DOHH2 (cell line): Measurements from ENCODE around the gene TMPRSS9.

Source experiments
- H3F3A ChIP-seq: fragments of 200-600 bp; sonication (generic), shearing (Covaris generic); 2 replicates; pipeline ENCODE4 v1.6.0; 2016; ENCODE audit warnings: antibody characterized with exemption, mild to moderate bottlenecking; ENCODE audit not compliant: control insufficient read depth, insufficient read depth
- H3K27ac ChIP-seq: fragments of 200-600 bp; sonication (generic); 2 replicates; pipeline ENCODE4 v1.5.1; 2014; ENCODE audit warnings: low read depth, mild to moderate bottlenecking, low read length, moderate library complexity
- H3K27me3 ChIP-seq: fragments of 200-600 bp; sonication (generic); 2 replicates; pipeline ENCODE4 v1.6.1; 2014; ENCODE audit warnings: mild to moderate bottlenecking, low read length, mixed read lengths; ENCODE audit not compliant: control insufficient read depth
- H3K36me3 ChIP-seq: fragments of 200-600 bp; sonication (generic); 2 replicates; pipeline ENCODE4 v1.6.1; 2014; ENCODE audit warnings: mild to moderate bottlenecking, low read length, moderate library complexity, mixed read lengths; ENCODE audit not compliant: control insufficient read depth
- H3K4me1 ChIP-seq: fragments of 200-600 bp; sonication (generic); 2 replicates; pipeline ENCODE4 v1.6.1; 2014; ENCODE audit warnings: mild to moderate bottlenecking, low read length, mixed read lengths; ENCODE audit not compliant: control insufficient read depth
- H3K4me2 ChIP-seq: fragments of 200-600 bp; sonication (generic); 2 replicates; pipeline ENCODE4 v1.6.0; 2014; ENCODE audit warnings: mild to moderate bottlenecking, low read length, moderate library complexity
- H3K4me3 ChIP-seq: fragments of 200-600 bp; sonication (generic); 2 replicates; pipeline ENCODE4 v1.5.1; 2014; ENCODE audit warnings: mild to moderate bottlenecking, low read length, mixed read lengths
- H3K79me2 ChIP-seq: fragments of 200-600 bp; sonication (generic); 2 replicates; pipeline ENCODE4 v1.6.1; 2014; ENCODE audit warnings: mild to moderate bottlenecking, low read length, mixed read lengths; ENCODE audit not compliant: control insufficient read depth
- H3K9me2 ChIP-seq: fragments of 200-600 bp; sonication (generic); replicated peaks from 2 replicates; pipeline ENCODE4 v1.6.1; 2014; ENCODE audit warnings: mild to moderate bottlenecking, low read length, mixed read lengths; ENCODE audit not compliant: control insufficient read depth
- H3K9me3 ChIP-seq: fragments of 200-600 bp; sonication (generic); 2 replicates; pipeline ENCODE4 v1.6.1; 2014; ENCODE audit warnings: antibody characterized with exemption, low read length, mixed read lengths; ENCODE audit not compliant: control insufficient read depth, insufficient read depth
- H4K20me1 ChIP-seq: fragments of 200-600 bp; sonication (generic); 2 replicates; pipeline ENCODE4 v1.6.0; 2014; ENCODE audit warnings: low read depth, mild to moderate bottlenecking, antibody characterized with exemption, low read length, moderate library complexity; ENCODE audit not compliant: control insufficient read depth, insufficient read depth
- EZH2phosphoT487 ChIP-seq: fragments of 200-600 bp; sonication (generic); IDR thresholded peaks from 2 replicates; pipeline ENCODE4 v1.6.1; 2017; ENCODE audit warnings: borderline replicate concordance, mild to moderate bottlenecking, antibody characterized with exemption, low read length, moderate library complexity, mixed read lengths
- TF ChIP-seq, protein P1 (sequence below): fragments of 200-600 bp; sonication (generic); IDR thresholded peaks from one replicate; pipeline ENCODE4 v1.5.1; 2014; ENCODE audit warnings: antibody characterized with exemption, mild to moderate bottlenecking, low read depth, low read length; ENCODE audit not compliant: poor library complexity, severe bottlenecking

The TMPRSS9 gene

DNA sequence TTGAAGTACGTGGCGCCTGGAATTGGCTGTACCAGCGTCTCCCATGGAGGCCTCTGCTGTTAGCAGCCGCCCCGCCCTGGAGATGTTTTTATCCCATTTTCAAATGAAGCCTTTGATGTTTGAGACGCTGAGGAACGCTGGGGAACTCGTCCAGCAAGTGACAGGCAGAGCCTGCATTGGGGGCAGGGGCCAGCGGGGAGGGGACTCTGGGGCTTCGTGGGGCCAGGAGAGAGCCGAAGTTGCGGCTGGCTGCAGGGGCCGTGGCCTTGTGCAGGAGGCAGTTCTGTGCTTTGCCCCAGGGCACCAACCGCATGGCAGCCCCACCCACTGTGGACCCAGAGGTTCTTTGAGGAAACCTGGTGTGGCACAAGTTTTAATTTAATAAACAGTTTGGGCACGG lies 18.1 kb upstream of the TMPRSS9 start:
- no peaks in the 10 kb centered on the region for H3F3A ChIP-seq
- H3K9me2 ChIP-seq: no peaks in the 10 kb centered on the region
- H3K4me1 ChIP-seq: no peaks in the 10 kb centered on the region
- no peak overlapping the region for H3K4me3 ChIP-seq
- no peak for TF ChIP-seq EZH2phosphoT487
- TF ChIP-seq, protein P1, sequence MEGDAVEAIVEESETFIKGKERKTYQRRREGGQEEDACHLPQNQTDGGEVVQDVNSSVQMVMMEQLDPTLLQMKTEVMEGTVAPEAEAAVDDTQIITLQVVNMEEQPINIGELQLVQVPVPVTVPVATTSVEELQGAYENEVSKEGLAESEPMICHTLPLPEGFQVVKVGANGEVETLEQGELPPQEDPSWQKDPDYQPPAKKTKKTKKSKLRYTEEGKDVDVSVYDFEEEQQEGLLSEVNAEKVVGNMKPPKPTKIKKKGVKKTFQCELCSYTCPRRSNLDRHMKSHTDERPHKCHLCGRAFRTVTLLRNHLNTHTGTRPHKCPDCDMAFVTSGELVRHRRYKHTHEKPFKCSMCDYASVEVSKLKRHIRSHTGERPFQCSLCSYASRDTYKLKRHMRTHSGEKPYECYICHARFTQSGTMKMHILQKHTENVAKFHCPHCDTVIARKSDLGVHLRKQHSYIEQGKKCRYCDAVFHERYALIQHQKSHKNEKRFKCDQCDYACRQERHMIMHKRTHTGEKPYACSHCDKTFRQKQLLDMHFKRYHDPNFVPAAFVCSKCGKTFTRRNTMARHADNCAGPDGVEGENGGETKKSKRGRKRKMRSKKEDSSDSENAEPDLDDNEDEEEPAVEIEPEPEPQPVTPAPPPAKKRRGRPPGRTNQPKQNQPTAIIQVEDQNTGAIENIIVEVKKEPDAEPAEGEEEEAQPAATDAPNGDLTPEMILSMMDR: no peak
- no peak overlapping the region for H3K4me2 ChIP-seq
- no peaks in the 10 kb centered on the region for H3K9me3 ChIP-seq
- peaks cover 5% of the 10 kb centered on the region for H4K20me1 ChIP-seq
- peaks cover 39% of the 10 kb centered on the region for H3K36me3 ChIP-seq
- no peaks in the 10 kb centered on the region for H3K27me3 ChIP-seq
- H3K79me2 ChIP-seq: peaks cover 24% of the 10 kb centered on the region
- no peak overlapping the region for H3K27ac ChIP-seq

DNA sequence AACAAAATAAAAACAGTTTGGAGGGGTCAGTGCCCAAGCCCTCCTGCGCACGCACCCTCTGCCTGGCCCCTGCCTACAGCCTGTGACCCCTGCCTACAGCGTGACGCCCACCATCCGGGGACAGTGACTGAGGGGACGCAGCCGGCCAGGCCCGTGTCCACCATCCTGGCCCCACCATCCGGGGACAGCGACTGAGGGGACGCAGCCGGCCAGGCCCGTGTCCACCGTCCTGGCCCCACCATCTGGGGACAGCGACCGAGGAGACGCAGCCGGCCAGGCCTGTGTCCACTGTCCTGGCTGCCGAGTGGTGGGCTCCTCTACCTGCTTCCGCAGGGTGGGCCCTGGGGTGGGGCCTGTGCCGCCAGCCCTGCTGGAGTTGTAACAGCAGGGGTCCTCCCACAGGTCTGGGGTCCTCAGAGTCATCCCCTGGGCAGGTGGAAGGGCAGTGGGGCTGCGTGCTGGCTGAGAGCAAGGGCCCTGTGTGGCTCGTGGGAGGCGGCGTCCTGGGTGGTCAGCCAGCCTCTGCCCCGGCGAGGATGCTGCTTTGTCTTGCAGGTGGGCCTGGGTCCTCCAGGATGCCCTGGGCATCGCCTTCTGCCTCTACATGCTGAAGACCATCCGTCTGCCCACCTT lies 17.3 kb upstream of the TMPRSS9 start:
- H3K27me3 ChIP-seq: no peaks in the 10 kb centered on the region
- H3K27ac ChIP-seq: no peak overlapping the region
- no peaks in the 10 kb centered on the region for H3K4me1 ChIP-seq
- H3K9me3 ChIP-seq: no peaks in the 10 kb centered on the region
- no peak overlapping the region for H3K4me2 ChIP-seq
- H3K36me3 ChIP-seq: peaks cover 37% of the 10 kb centered on the region
- peaks cover 3% of the 10 kb centered on the region for H4K20me1 ChIP-seq
- TF ChIP-seq EZH2phosphoT487: no peak
- TF ChIP-seq, protein P1: no peak
- H3K4me3 ChIP-seq: no peak overlapping the region
- no peaks in the 10 kb centered on the region for H3K9me2 ChIP-seq
- no peaks in the 10 kb centered on the region for H3F3A ChIP-seq
- H3K79me2 ChIP-seq: peaks cover 16% of the 10 kb centered on the region

DNA sequence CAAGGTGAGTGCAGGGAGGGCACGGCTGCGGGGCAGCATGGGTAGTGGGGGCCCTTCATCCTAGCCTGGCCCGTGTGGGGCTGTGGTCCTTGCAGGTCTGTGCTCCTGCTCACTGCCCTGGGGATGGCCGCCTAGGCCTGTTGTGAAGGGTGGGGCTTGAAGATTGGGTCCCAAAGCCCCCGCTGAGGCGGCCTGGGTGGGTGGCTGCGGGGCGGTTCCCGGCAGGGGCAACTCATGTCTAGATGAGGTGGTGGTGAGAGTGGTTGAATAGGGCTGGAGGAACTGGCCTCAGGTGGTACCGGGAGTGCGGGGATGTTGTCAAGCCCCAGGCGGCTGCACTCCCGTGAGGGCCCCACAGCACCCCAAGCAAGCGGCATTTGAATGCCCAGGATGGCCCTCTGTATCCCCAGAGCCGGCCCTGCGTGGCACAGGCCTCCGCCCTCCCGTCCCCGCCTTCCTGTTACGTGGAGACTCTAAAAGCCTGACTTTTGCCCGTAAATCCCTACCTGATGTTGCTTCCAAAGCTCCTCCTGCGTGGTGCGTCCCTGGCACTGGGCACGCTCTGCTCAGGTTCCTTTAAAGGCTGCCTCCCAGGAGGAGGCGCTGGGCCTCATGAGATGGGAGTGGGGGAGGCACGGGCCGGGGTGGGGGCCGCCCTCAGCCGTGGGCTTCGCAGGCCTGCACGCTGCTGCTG lies 16.6 kb upstream of the TMPRSS9 start:
- Histone ChIP-seq H3K9me3 (no peaks in the 10 kb centered on the region), H3F3A (no peaks in the 10 kb centered on the region), H3K27ac (no peak overlapping the region), H3K9me2 (no peaks in the 10 kb centered on the region), H3K4me1 (no peaks in the 10 kb centered on the region), H3K27me3 (no peaks in the 10 kb centered on the region), H4K20me1 (peaks cover 3% of the 10 kb centered on the region; the same call in 1 of the 2 replicates), H3K79me2 (peaks cover 9% of the 10 kb centered on the region), H3K4me3 (no peak overlapping the region), H3K4me2 (no peak overlapping the region), H3K36me3 (peaks cover 37% of the 10 kb centered on the region)
- TF ChIP-seq EZH2phosphoT487: no peak
- TF ChIP-seq, protein P1: no peak
